ENCODE measurements around the gene GNB1L. TPM values are rescaled to one million over a fixed set of nuclear protein-coding genes. Genes with fewer than 3 reads are reported as not detected.

GNB1L gene
- total and polyA plus RNA-seq, 9 of the 15 experiments (the other 6 are each of a cell fraction or from before 2014, with no cell fraction given) = 0.56 to 50.5 (median 10.2) TPM

- Histone ChIP-seq H4K20me1 (replicated peaks; ENCODE audit: control insufficient read depth, insufficient read depth, low read length) (peaks cover 29% of the 10 kb centered on the region), H3K27ac (ENCODE audit: extremely low read depth, low read depth, low read length) (no peak overlapping the region), H3K4me1 (replicated peaks in 1 of 2; ENCODE audit: control insufficient read depth in 2 of 2, insufficient read depth in 2 of 2, low read length in 2 of 2) (peaks cover 13 to 68% of the 10 kb centered on the region in 2 experiments), H3K79me2 (ENCODE audit: control insufficient read depth, insufficient read depth, low read length) (no peaks in the 10 kb centered on the region), H2AFZ (ENCODE audit: low read depth, low read length) (peak overlapping the region; percentile 28; the same call in 1 of the 2 replicates), H3K4me3 (no peak overlapping the region), H3K9me3 (replicated peaks; ENCODE audit: control insufficient read depth, insufficient read depth, low read depth, low read length) (no peaks in the 10 kb centered on the region), H3K27me3 (ENCODE audit: control insufficient read depth in 2 of 2, insufficient read depth in 2 of 2, low read length in 2 of 2) (no peaks in the 10 kb centered on the region), H3K9ac (ENCODE audit: insufficient read depth in 1 of 2, low read depth in 2 of 2, low read length in 2 of 2) (peak overlapping the region in 1 of 2 experiments; percentile 66; a peak in 2 of 4 replicates), H3K4me2 (ENCODE audit: insufficient read depth, low read length) (peak overlapping the region; percentile 63), H3K36me3 (ENCODE audit: control insufficient read depth, insufficient read depth, low read length) (0 out of 3 replicates have a peak, but pooled peaks cover 3% of the 10 kb centered on the region), H3K9me1 (ENCODE audit: control insufficient read depth, insufficient read depth, low read length) (no peaks in the 10 kb centered on the region)
- intact Hi-C loops (cut with micrococcal nuclease) (no loop called here), in situ Hi-C loops (cut with MboI) (no loop called here)
- ATAC-seq = peak; percentile 95
- WGBS (ENCODE audit: insufficient coverage, low coverage, missing lambda C conversion rate) = 21% methylated on average over 38 of the region's 38 CpGs
- peak; percentile 85 for FAIRE-seq
- BruUV-seq (replicated peaks) = no TSS peak
- peak; percentile 91 to 100 (median 98) for DNase-seq (ENCODE audit: extremely low read depth in 1 of 4, low spot score in 3 of 4)
- CTCF ChIA-PET (ENCODE audit: low intra/inter-chr PET ratio) = interaction anchor here (0.6 kb wide), 1 partner anchor 573 kb away, joined by 3 read pairs; no protein-coding TSS in a partner anchor
- POLR2A ChIA-PET = interaction anchor here (0.6 to 3.5 kb wide), 9 partner anchors 9 to 338 kb away, joined by 3 to 11 read pairs (median 4); partner anchors contain the start of genes GNB1L and RTL10
- TF ChIP-seq HNRNPL (IDR thresholded peaks at IDR 0.05; ENCODE audit: low read depth, low read length) (peak; percentile 93; the same call in 1 of the 2 replicates), FOSL1 (tag; conservative IDR thresholded peaks at IDR 0.05) (peak; percentile 99), CTBP1 (IDR thresholded peaks at IDR 0.05; ENCODE audit: borderline replicate concordance) (peak; percentile 99), NUFIP1 (IDR thresholded peaks at IDR 0.05; ENCODE audit: partially characterized antibody) (no peak), MCM5 (IDR thresholded peaks at IDR 0.05; ENCODE audit: low read depth) (no peak), PHF8 (IDR thresholded peaks at IDR 0.05; ENCODE audit: borderline replicate concordance, low read length) (no peak; the same call in 1 of the 2 replicates), HMGXB4 (CRISPR knock-in tag; IDR thresholded peaks at IDR 0.05) (no peak), NFYB (IDR thresholded peaks at IDR 0.05; ENCODE audit: extremely low read depth, insufficient read length) (no peak), ZNF695 (CRISPR knock-in tag; IDR thresholded peaks at IDR 0.05) (no peak), ZNF655 (CRISPR knock-in tag; IDR thresholded peaks at IDR 0.05) (no peak), CTCFL (IDR thresholded peaks at IDR 0.05; ENCODE audit: borderline replicate concordance, insufficient read depth, low read depth, low read length, poor library complexity, severe bottlenecking) (no peak), IRF2 (CRISPR knock-in tag; IDR thresholded peaks at IDR 0.05) (no peak), RBM15 (IDR thresholded peaks at IDR 0.05; ENCODE audit: insufficient read depth, low read length) (no peak), SREBF2 (CRISPR knock-in tag; IDR thresholded peaks at IDR 0.05) (no peak)
These were observed 48.2 kb downstream of the GNB1L start for GRCh38 chr22:19806213-19807160.
